OCI-LY3 (cell line): ENCODE measurements around the gene SPIRE1.

Experiments
- CTCF ChIP-seq: fragments of 200-600, 300-600 bp; sonication (generic); IDR thresholded peaks from 2 replicates; pipeline ENCODE4 v1.5.1; 2014; ENCODE audit warnings: antibody characterized with exemption, low read length, low read depth
- EZH2phosphoT487 ChIP-seq: fragments of 200-600 bp; shearing (Covaris generic); IDR thresholded peaks from 2 replicates; pipeline ENCODE4 v1.6.1; 2018; ENCODE audit warnings: antibody characterized with exemption, mixed run types, low read depth

- TF ChIP-seq CTCF = no peak
- no peak for TF ChIP-seq EZH2phosphoT487
These were observed 49.6 kb downstream of the SPIRE1 start for GRCh38 chr18:12608301-12608700.
